Heart right ventricle (tissue), 16 donors: ENCODE measurements around the gene KANK2. TPM values are rescaled to one million over a fixed set of nuclear protein-coding genes. Genes with fewer than 3 reads are reported as not detected.

Experiments used
- ATAC-seq, 8 donors: fragments of 200-7000 bp; cut with Tn5 transposase; one replicate each; pipeline ENCODE4 v1.9.1; 2020; ENCODE audit warnings: mild to moderate bottlenecking in 8 of 8, moderate library complexity in 8 of 8, moderate number of reproducible peaks in 1 of 8
- DNase-seq, 2 donors: peaks; one replicate each; pipeline ENCODE4 v3.0.0-alpha.2; 2020
- H3K27ac ChIP-seq, 10 donors: fragments of 200-600 bp; sonication (generic) in 2 of 10; one replicate each; pipeline versions ENCODE4 v1.5.0 to v1.8.0; 2020 to 2022; ENCODE audit warnings: mild to moderate bottlenecking in 3 of 10
- H3K27me3 ChIP-seq, 7 donors: fragments of 200-600 bp; one replicate each; pipeline ENCODE4 v1.8.0; 2021 to 2022; ENCODE audit warnings: mild to moderate bottlenecking in 2 of 7
- H3K36me3 ChIP-seq, 9 donors: fragments of 200-600 bp; sonication (generic) in 1 of 9; one replicate each; pipeline versions ENCODE4 v1.5.0 to v1.8.0; 2020 to 2022; ENCODE audit warnings: mild to moderate bottlenecking in 2 of 9
- H3K4me1 ChIP-seq, 9 donors: fragments of 200-600 bp; sonication (generic) in 1 of 9; one replicate each; pipeline versions ENCODE4 v1.5.0 to v1.8.0; 2020 to 2022; ENCODE audit warnings: mild to moderate bottlenecking in 4 of 9
- H3K4me3 ChIP-seq, 10 donors: fragments of 200-600 bp; sonication (generic) in 2 of 10; one replicate each; pipeline versions ENCODE4 v1.5.0 to v1.8.0; 2020 to 2022; ENCODE audit warnings: mild to moderate bottlenecking in 7 of 10, moderate library complexity in 2 of 10
- H3K9me3 ChIP-seq, 11 donors: fragments of 200-600 bp in 10 of 11; sonication (generic) in 2 of 11; one replicate each; pipeline versions ENCODE4 v1.5.0 to v1.8.0; 2013 to 2022; ENCODE audit warnings: mild to moderate bottlenecking in 2 of 11, control low read depth in 1 of 11, moderate library complexity in 1 of 11
- CTCF ChIP-seq, 9 donors: fragments of 200-600 bp; sonication (generic) in 2 of 9; IDR thresholded peaks; one replicate each; pipeline versions ENCODE4 v1.5.0 to v1.8.0; 2021 to 2022; ENCODE audit warnings: antibody characterized with exemption in 9 of 9, mild to moderate bottlenecking in 5 of 9, moderate library complexity in 1 of 9
- WGBS, 2 donors: extraction: QIAGEN DNeasy Blood & Tissue Kit; methylation state at CpG; one replicate each; pipeline ENCODE4 v1.1.7; 2013; ENCODE audit warnings: inconsistent platforms in 1 of 2; 5-methylcytosine and 5-hydroxymethylcytosine counted together
- intact Hi-C, 10 donors: fragments of 100-400 bp; cut with DNase I; formaldehyde crosslinking; loops; one replicate each; pipeline versions ENCODE4 v1.11.1 to v1.14.2; 2022
- polyA plus RNA-seq, 2 donors: library from polyadenylated mRNA; stranded (reverse); fragments of 200-250 nt; gene quantifications; one replicate each; pipeline ENCODE4 v1.2.3, GENCODE V29; 2013
- total RNA-seq, 10 donors: library from RNA; stranded (reverse); fragmentation: NEBNext Ultra II Directional in 3 of 10; extraction: Animal tissue kit (Norgen Biotek cat#: 25700) in 3 of 10; gene quantifications; one replicate each; pipeline versions ENCODE4 v1.2.1 to v1.2.4, GENCODE V29; 2021 to 2023
- donor health status: Arrhythmogenic right ventricular cardiomyopathy.
- donor health status: ischemic (EF 13 %, LVEDD 7.1; RV severe dilation, severe dysfunction).
- donor health status: healthy with polysubstance abuse.
- donor health status: DM: no; HTN: yes; CAD: no.
- donor health status: DM: no; HTN: no; CAD: no.
- donor health status: ischemic (EF 25% LVEDD 6.9; RV normal size, moderate dysfunction).
- donor health status: ischemic (EF 25% LVEDD 5.7; RV mildly dilated, moderate dysfunction).
- donor health status: healthy.
- donor health status: DM: yes; HTN: yes; CAD: no.
- donor health status: Ischemic cardiomyopathy.
- donor health status: ischemic (EF 35%, LVEDD 5.7; RV mildly dilated, moderate dysfunction).
- donor health status: nonischemic (EF 11% LVEDD 7.7; RV severe dilation, severe dysfunction).
- donor health status: DM: yes; HTN: yes; CAD: no.
- donor health status: PGD.
- donor health status: ischemic (EF 29% LVEDD 5.4; RV normal size, mild dysfunction).
- donor health status: nonischemic (EF 23%, LVEDD 6.1; RV moderate dilation, normal function).

The KANK2 gene
- total and polyA plus RNA-seq, 12 donors = 165 to 355 (median 298) TPM

- no peak overlapping the region for H3K27ac ChIP-seq
- peak in 1 of 8 donors; percentile 4 for ATAC-seq
- 94% methylated on average over 27 of the region's 27 CpGs for WGBS, 2 donors
- peaks cover 19 to 100% (median 91%) of the 10 kb centered on the region in 9 donors for H3K36me3 ChIP-seq
- no peak for DNase-seq
- H3K27me3 ChIP-seq = no peaks in the 10 kb centered on the region
- intact Hi-C loops = no loop called here
- no peak for TF ChIP-seq CTCF (IDR thresholded peaks at IDR 0.05)
- no peak overlapping the region for H3K4me3 ChIP-seq
- no peaks in the 10 kb centered on the region for H3K9me3 ChIP-seq
- peaks cover 3 to 17% (median 11%) of the 10 kb centered on the region in 9 donors for H3K4me1 ChIP-seq
Observed at GRCh38 chr19:11174336-11174735, 23.0 kb downstream of the KANK2 start.

- Histone ChIP-seq H3K4me3 (no peak overlapping the region), H3K27me3 (no peaks in the 10 kb centered on the region), H3K9me3 (no peaks in the 10 kb centered on the region), H3K27ac (no peak overlapping the region), H3K36me3 (peaks cover 23 to 100% (median 95%) of the 10 kb centered on the region in 9 donors), H3K4me1 (peaks cover 0 to 10% (median 4%) of the 10 kb centered on the region in 9 donors)
- intact Hi-C loops = no loop called here
- 79 to 81% methylated on average over 8 of the region's 8 CpGs for WGBS, 2 donors
- DNase-seq (no peak), ATAC-seq (no peak)
- TF ChIP-seq CTCF (IDR thresholded peaks at IDR 0.05) = no peak
Observed at GRCh38 chr19:11173516-11174155, 23.7 kb downstream of the KANK2 start.

GRCh38 chr19:11172576-11172975 lies 24.8 kb downstream of the KANK2 start:
- Histone ChIP-seq H3K27ac (peak overlapping the region in 2 of 10 donors; percentile 5 to 35), H3K4me3 (no peak overlapping the region), H3K36me3 (peaks cover 14 to 100% (median 95%) of the 10 kb centered on the region in 9 donors), H3K9me3 (no peaks in the 10 kb centered on the region), H3K4me1 (peaks cover 0 to 9% (median 0%) of the 10 kb centered on the region in 9 donors), H3K27me3 (no peaks in the 10 kb centered on the region)
- no peak for ATAC-seq
- no peak for TF ChIP-seq CTCF (IDR thresholded peaks at IDR 0.05)
- WGBS, 2 donors = 85 to 86% methylated on average over 6 of the region's 6 CpGs
- no peak for DNase-seq
- intact Hi-C loops = no loop called here

GRCh38 chr19:11171144-11171543 lies 26.2 kb downstream of the KANK2 start:
- Histone ChIP-seq H3K27me3 (no peaks in the 10 kb centered on the region), H3K4me1 (peaks cover 0 to 17% (median 6%) of the 10 kb centered on the region in 9 donors), H3K36me3 (peaks cover 14 to 100% (median 94%) of the 10 kb centered on the region in 9 donors), H3K4me3 (no peak overlapping the region), H3K27ac (peak overlapping the region in 2 of 10 donors; percentile 14 to 40), H3K9me3 (no peaks in the 10 kb centered on the region)
- ATAC-seq (no peak), DNase-seq (no peak)
- WGBS, 2 donors = 54 to 58% methylated on average over 5 of the region's 5 CpGs
- TF ChIP-seq CTCF (IDR thresholded peaks at IDR 0.05) = no peak
- intact Hi-C loops = no loop called here
